Activated naive CD4-positive, alpha-beta T cell treated with anti-CD3 and anti-CD28 coated beads, Interleukin-2, amount 50 U/mL, for 16 hours (primary cell): ENCODE data around the gene POLR3GL.
"Not testable (repeated sequence)": the region's sequence is repeated elsewhere in the genome, so short reads cannot be mapped to it uniquely, and the experiment has no call there.

ENCODE experiments used
- DNase-seq: peaks from one replicate; pipeline ENCODE4 v3.0.0-alpha.2; 2020

The POLR3GL gene, protein sequence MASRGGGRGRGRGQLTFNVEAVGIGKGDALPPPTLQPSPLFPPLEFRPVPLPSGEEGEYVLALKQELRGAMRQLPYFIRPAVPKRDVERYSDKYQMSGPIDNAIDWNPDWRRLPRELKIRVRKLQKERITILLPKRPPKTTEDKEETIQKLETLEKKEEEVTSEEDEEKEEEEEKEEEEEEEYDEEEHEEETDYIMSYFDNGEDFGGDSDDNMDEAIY

GRCh38 chr1:145964328-145965118 lies at the start of gene POLR3GL, which contains the start of gene ANKRD34A:
Gene POLR3GL (plus strand): TSS chr1:145964690. CDS start chr1:145974866, 10,176 bp downstream.
Gene ANKRD34A (minus strand): TSS chr1:145964575. CDS start chr1:145961759, 2,816 bp downstream.
- DNase-seq, result peak; percentile 92

GRCh38 chr1:145916745-145917144 lies 47.7 kb upstream of the POLR3GL start:
- no peak for DNase-seq

GRCh38 chr1:145917595-145917994 lies 46.9 kb upstream of the POLR3GL start:
- DNase-seq, result no peak

DNA sequence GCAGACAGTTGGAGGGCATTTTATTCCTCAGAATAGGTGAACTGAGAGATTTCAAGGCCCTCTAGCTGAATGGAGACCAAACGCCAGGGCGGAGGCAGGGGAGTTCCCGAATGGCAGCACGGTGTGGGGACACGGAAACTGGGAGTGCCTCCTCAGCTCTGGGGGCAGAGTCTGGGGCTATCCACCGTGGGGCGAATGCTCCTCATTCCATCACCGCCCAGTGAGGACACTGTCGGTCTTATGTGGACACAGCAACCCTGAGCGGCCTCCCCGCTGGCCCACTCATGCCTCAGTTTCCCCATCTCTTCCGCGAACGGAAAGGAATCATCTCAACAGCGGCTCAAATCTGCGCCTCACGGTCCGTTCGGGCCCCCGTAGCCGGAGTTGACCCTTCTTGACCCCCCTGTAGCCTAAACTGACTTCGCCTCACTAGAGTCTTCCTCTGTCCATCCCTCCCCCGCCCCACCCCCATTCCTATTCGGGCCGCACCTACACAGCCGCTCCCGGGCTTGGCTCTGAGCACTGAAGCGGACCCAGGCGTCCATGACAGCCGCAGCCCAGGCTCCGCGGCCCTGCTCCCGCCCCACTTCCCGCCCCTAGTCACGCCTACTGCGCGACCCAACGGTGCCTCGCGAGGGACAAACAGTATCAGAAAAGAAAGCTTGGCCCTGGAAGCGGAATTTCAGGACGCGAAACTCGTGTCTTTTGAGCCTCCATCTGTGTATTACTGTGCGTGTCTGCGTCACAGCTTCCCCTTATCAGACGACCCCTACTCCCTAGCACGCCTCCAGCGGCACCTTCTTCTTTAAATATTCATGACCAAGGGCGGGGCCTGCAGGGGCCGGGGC lies 46.1 kb upstream of the POLR3GL start, which contains the start of gene PEX11B:
Gene PEX11B (minus strand): TSS at position 574 of the 848 bp plus-strand sequence. CDS start 29 bp downstream, at position 545.
- DNase-seq, result peak; percentile 94

- no peak for DNase-seq
Measured at GRCh38 chr1:145918992-145919939, 45.2 kb upstream of the POLR3GL start.

DNA sequence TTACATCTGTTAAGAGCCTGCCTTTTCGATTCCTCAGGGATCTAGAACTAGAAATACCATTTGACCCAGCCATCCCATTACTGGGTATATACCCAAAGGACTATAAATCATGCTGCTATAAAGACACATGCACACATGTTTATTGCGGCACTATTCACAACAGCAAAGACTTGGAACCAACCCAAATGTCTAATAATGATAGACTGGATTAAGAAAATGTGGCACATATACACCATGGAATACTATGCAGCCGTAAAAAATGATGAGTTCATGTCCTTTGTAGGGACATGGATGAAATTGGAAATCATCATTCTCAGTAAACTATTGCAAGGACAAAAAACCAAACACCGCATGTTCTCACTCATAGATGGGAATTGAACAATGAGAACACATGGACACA lies 44.2 kb upstream of the POLR3GL start:
- not testable (repeated sequence) for DNase-seq

DNA sequence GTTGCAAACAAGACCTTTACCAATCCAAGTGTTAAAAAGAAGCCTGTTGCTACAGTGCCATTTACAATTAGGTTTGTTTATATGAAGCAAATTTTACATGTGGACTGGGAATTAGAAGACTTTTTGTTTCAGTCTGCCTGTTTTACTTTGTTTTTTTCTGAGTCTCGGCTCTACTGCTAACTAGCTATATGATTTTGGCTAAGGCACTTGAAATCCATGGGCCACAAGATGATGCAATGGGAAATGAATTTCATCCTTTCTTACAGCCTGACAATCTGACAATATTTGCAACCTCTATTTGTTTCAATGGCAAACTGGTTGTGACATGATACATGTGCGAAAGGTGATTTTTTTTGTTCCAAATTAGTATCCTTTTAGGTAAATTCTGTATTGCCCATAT lies 42.2 kb upstream of the POLR3GL start:
- no peak for DNase-seq

- DNase-seq, result peak; percentile 64
Measured at GRCh38 chr1:145926686-145927062, 37.8 kb upstream of the POLR3GL start.

- DNase-seq, result peak; percentile 92
Measured at GRCh38 chr1:145927063-145927886, 37.2 kb upstream of the POLR3GL start, which contains the start of gene RBM8A. Gene RBM8A (minus strand): TSS chr1:145927484. CDS start chr1:145927426, 58 bp downstream.

DNA sequence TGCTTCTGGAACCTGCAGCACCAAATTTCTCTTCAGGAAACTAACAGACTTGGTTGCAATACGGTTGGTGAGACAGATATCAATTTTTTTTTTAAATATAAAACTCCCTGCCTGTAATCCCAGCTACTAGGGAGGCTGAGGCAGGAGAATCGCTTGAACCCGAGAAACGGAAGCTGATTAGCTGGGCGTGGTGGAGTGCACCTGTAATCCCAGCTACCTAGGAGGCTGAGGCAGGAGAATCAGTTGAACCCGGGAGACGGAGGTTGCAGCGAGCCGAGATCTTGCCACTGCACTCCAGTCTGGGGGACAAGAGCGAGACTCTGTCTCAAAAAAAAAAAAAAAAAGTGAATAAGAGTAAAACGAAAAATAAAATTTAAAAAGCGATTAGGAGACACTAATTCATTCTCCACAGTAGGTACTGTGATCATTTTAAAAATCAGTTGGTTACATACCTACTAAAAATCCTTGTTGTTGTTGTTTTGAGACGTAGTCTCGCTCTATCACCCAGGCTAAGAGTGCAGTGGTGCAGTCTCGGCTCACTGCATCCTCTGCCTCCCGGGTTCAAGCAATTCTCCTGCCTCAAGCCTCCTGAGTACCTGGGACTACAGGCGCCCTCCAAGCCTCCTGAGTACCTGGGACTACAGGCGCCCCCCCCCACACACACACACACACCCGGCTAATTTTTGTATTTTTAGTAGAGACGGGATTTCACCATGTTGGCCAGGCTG lies 36.4 kb upstream of the POLR3GL start:
- no peak for DNase-seq

- DNase-seq, result not testable (repeated sequence)
Measured at GRCh38 chr1:145932522-145933009, 31.9 kb upstream of the POLR3GL start.

GRCh38 chr1:145935708-145936107 lies 28.8 kb upstream of the POLR3GL start:
- DNase-seq, result no peak

DNA sequence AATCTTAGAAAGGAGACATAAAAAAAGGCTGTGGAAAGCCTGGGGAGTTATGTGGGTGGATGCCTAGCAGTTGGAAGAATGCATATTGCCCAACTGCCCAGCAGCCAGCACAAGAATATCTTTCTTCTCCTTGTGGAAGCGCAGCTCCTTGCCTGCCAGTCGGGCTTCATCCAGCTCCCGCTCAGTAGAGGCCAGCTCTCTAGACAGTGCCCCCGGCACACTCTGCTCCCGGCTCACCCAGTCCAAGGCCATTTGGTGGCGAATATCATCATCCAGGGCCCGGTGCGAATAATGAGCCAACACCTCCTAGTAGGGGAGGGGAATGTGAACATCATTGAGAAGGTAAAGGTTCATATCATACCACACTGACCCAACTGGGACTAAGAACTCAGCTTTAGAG lies 28.2 kb upstream of the POLR3GL start:
- no peak for DNase-seq

GRCh38 chr1:145937436-145937835 lies 27.1 kb upstream of the POLR3GL start:
- DNase-seq, result no peak

DNA sequence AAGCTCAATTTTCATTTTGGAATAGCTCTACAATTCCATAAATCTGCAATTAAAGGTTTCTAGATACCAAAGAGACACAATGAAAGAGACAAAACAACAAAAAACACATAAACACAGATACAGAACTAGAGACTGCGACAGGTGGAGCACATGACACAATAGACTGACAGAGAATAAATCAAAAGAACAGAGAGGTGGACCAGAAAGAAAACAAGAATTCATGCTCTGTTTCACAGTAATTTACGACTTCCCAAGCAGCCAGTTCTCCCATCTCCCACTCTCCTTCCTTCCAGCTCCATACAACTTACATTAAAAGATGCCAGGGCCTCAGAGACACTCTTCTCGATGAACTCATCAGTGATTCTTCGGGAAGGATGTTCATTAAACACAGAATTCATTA lies 22.1 kb upstream of the POLR3GL start:
- no peak for DNase-seq

DNA sequence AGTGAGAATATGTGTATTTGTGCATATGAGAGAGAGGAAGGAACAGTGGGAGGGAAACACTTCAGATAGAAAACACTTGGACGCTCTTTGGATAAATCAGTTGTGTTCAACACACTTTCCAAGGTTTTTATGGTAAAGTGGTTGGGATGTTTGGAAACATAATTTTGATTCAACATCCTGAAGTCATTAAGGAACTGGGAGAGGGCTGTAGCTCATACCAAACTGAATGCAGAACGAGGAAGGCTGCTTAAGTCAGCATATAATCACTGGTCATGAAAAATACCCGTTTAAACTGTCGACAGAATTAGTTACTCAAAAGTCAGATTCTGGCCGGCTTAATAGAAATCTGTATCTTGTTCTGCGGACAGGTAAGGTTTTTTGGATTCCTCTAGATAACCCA lies 21.6 kb upstream of the POLR3GL start:
- no peak for DNase-seq

DNA sequence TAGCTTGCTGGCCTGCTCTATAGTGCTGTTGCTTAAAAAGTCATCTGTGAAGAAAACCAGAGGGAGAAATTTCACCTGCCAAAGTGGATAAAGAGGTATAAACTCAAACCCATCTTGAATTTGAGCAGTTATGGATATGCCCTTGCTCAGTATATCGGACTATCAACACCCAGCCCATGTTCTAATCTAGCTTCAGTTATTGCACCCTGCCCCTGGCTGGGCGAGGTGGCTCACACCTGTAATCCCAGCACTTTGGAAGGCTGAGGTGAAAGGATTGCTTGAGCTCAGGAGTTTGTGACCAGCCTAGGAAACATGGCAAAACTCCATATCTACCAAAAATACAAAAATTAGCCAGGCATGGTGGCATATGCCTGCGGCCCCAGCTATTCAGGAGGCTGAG lies 20.0 kb upstream of the POLR3GL start:
- DNase-seq, result no peak

- DNase-seq, result no peak
Measured at GRCh38 chr1:145946477-145946986, 18.0 kb upstream of the POLR3GL start.

GRCh38 chr1:145947551-145947950 lies 16.9 kb upstream of the POLR3GL start:
- DNase-seq, result no peak

DNA sequence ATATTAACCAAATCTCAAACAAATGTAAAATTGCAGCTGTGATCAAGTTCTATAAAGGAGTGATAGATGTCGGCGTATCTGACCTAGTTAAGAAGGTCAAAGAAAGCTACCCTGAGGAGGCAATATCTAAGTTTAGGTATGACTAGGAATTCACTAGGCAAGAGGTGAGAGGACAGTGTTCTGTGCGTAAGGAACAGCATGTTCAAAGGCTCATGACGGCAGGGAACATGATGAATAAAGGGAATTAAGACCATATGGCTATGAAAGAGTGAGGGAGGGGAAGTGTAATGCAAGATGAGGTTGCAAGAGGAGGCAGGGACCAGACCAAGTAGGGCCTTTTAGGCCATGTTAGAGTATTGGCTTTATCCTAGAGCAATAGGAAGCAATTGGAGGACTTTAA lies 15.3 kb upstream of the POLR3GL start:
- no peak for DNase-seq
